Small intestine (tissue), 7 donors: ENCODE measurements around the gene WDR55. TPM values are rescaled to one million over a fixed set of nuclear protein-coding genes. Genes with fewer than 3 reads are reported as not detected.

Source experiments
- DNase-seq, 2 donors: peaks; one replicate each; pipeline versions ENCODE4 v3.0.0 to v3.0.0-alpha.2; 2013
- FAIRE-seq: peaks from 2 replicates; lab custom pipeline; 2012; peaks lifted over from hg19 to GRCh38; lab: Jason Lieb, UNC
- H3K27ac ChIP-seq, 3 donors: one replicate each; pipeline ENCODE4 v1.5.1; 2013; ENCODE audit warnings: low read length in 2 of 3, mild to moderate bottlenecking in 2 of 3, control low read depth in 1 of 3, inconsistent platforms in 1 of 3, low read depth in 1 of 3, moderate library complexity in 1 of 3
- H3K27me3 ChIP-seq, 3 donors: one replicate each; pipeline ENCODE4 v1.6.1; 2013; ENCODE audit warnings: low read length in 3 of 3, inconsistent platforms in 1 of 3; ENCODE audit not compliant: control insufficient read depth in 3 of 3, insufficient read depth in 3 of 3
- H3K36me3 ChIP-seq, 3 donors: one replicate each; pipeline ENCODE4 v1.6.1; 2013; ENCODE audit warnings: low read length in 3 of 3, inconsistent platforms in 1 of 3, low read depth in 1 of 3, mild to moderate bottlenecking in 1 of 3, moderate library complexity in 1 of 3; ENCODE audit not compliant: control insufficient read depth in 3 of 3, insufficient read depth in 2 of 3
- H3K4me1 ChIP-seq, 3 donors: one replicate each; pipeline ENCODE4 v1.6.1; 2013; ENCODE audit warnings: low read length in 2 of 3, inconsistent platforms in 1 of 3, low read depth in 1 of 3, mild to moderate bottlenecking in 1 of 3, moderate library complexity in 1 of 3; ENCODE audit not compliant: control insufficient read depth in 3 of 3, insufficient read depth in 2 of 3
- H3K4me3 ChIP-seq, 3 donors: one replicate each; pipeline ENCODE4 v1.5.1; 2013; ENCODE audit warnings: low read length in 3 of 3, control low read depth in 1 of 3, inconsistent platforms in 1 of 3, low read depth in 1 of 3, mild to moderate bottlenecking in 1 of 3, moderate library complexity in 1 of 3
- H3K9me3 ChIP-seq, 2 donors: one replicate each; pipeline ENCODE4 v1.6.1; 2013; ENCODE audit warnings: low read depth in 1 of 2, low read length in 1 of 2; ENCODE audit not compliant: control insufficient read depth in 2 of 2, insufficient read depth in 1 of 2
- WGBS, 3 donors: extraction: QIAGEN DNeasy Blood & Tissue Kit; methylation state at CpG; one replicate each; pipeline ENCODE4 v1.1.7; 2013; 5-methylcytosine and 5-hydroxymethylcytosine counted together
- polyA plus RNA-seq, 4 donors: library from polyadenylated mRNA; stranded (reverse) in 3 of 4; unstranded in 1 of 4; fragments of 200-250 nt in 3 of 4; fragments of 120-200 nt in 1 of 4; gene quantifications; one replicate each; pipeline versions ENCODE4 v1.2.1 to v1.2.3, GENCODE V29; 2013
- donor health status: healthy with polysubstance abuse.
- donor health status: control.
- donor health status: control.
- donor health status: Bipolar disorder and iron deficiency.
- donor health status: healthy.

WDR55 gene
- polyA plus RNA-seq, 4 donors, result 20.3 to 28.9 (median 22.4) TPM

DNA sequence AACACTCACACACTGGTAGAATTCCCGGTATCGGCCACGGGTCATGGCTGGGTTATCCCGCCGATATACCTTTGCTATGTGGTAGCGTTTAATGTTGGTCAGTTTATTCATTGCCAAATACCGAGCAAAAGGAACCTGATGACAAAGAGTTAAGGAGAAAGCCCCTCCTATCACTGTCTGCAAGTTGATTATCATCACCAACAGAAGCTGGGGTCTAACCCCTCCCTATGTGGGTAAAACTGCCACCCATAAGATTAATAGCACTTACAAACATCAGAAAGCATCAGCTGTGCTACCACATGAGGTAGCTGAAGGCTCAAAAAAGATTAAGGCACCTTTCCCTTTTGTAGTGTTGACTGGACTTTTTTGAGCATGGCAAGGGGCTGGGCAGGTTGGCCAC is 14.3 kb downstream of the WDR55 start:
- Histone ChIP-seq H3K27me3 (no peaks in the 10 kb centered on the region), H3K27ac (no peak overlapping the region), H3K36me3 (peaks cover 4 to 60% (median 28%) of the 10 kb centered on the region in 3 donors), H3K9me3 (no peaks in the 10 kb centered on the region), H3K4me3 (no peak overlapping the region), H3K4me1 (peaks cover 0 to 2% (median 0%) of the 10 kb centered on the region in 3 donors)
- FAIRE-seq (no peak), DNase-seq (no peak)
- WGBS, 3 donors, result 94 to 98% (median 98%) methylated on average over 7 of the region's 7 CpGs

GRCh38 chr5:140690376-140690932 is 25.8 kb downstream of the WDR55 start:
- peak overlapping the region; percentile 57 to 85 (median 84) for H3K27ac ChIP-seq

GRCh38 chr5:140690941-140691924 is 26.5 kb downstream of the WDR55 start, which contains the start of the genes HARS1 and HARS2:
TSS of gene HARS1 (minus strand) at chr5:140691370. CDS start at chr5:140691304, 66 bp downstream.
TSS of gene HARS2 (plus strand) at chr5:140691455. CDS start at chr5:140691649, 194 bp downstream.
- H3K27me3 ChIP-seq, result no peaks in the 10 kb centered on the region
- peaks cover 9 to 26% (median 15%) of the 10 kb centered on the region in 3 donors for H3K36me3 ChIP-seq
- 0 to 1% (median 0%) methylated on average over 60 to 61 of the region's 61 CpGs for WGBS, 3 donors
- FAIRE-seq (no peak), DNase-seq (peak; percentile 95 to 96)
- peak within 1 kb of the TSS; percentile 83 to 85 (median 84) for H3K27ac ChIP-seq
- H3K4me1 ChIP-seq, result peaks cover 2 to 10% (median 3%) of the 10 kb centered on the region in 3 donors
- no peaks in the 10 kb centered on the region for H3K9me3 ChIP-seq
- H3K4me3 ChIP-seq, result peak within 1 kb of the TSS; percentile 59 to 75 (median 66)

More at GRCh38 chr5:140690376-140690932, 25.8 kb downstream of the WDR55 start:
- H3K36me3 ChIP-seq, result peaks cover 6 to 27% (median 7%) of the 10 kb centered on the region in 3 donors
- no peaks in the 10 kb centered on the region for H3K9me3 ChIP-seq
- H3K4me3 ChIP-seq, result peak overlapping the region; percentile 59 to 75 (median 66)
- peaks cover 2 to 10% (median 3%) of the 10 kb centered on the region in 3 donors for H3K4me1 ChIP-seq
- no peaks in the 10 kb centered on the region for H3K27me3 ChIP-seq
- 44 to 54% (median 47%) methylated on average over 8 of the region's 8 CpGs for WGBS, 3 donors
- FAIRE-seq, result no peak
- no peak for DNase-seq

GRCh38 chr5:140694276-140694675 is 29.6 kb downstream of the WDR55 start:
- peaks cover 2 to 9% (median 3%) of the 10 kb centered on the region in 3 donors for H3K4me1 ChIP-seq
- WGBS, 3 donors, result 75 to 87% (median 85%) methylated on average over 5 of the region's 5 CpGs
- H3K4me3 ChIP-seq, result no peak overlapping the region
- FAIRE-seq, result no peak
- no peak overlapping the region for H3K27ac ChIP-seq
- no peaks in the 10 kb centered on the region for H3K9me3 ChIP-seq
- no peak for DNase-seq
- H3K36me3 ChIP-seq, result peaks cover 17 to 33% (median 24%) of the 10 kb centered on the region in 3 donors
- no peaks in the 10 kb centered on the region for H3K27me3 ChIP-seq

DNA sequence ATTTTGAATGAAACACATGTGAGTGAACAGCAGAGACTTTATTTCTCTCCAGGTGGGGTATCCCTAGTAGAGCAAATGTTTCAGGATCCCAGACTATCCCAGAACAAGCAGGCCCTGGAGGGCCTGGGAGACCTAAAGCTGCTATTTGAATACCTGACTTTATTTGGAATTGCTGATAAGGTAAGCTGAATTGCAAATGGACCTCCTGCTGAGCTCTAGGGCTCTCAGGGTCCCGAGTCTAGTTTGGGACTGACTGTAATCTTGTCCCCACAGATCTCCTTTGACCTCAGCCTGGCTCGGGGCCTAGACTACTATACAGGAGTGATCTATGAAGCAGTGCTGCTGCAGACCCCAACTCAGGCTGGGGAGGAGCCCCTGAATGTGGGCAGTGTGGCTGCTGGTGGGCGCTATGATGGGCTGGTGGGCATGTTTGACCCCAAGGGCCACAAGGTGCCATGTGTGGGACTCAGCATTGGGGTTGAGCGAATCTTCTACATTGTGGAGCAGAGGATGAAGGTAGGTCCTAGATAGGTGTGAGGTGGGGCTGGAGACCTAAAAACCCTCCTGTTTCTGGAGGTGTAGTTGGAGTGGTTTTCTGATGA is 32.3 kb downstream of the WDR55 start:
- H3K27ac ChIP-seq, result no peak overlapping the region
- no peaks in the 10 kb centered on the region for H3K27me3 ChIP-seq
- H3K4me1 ChIP-seq, result peaks cover 0 to 4% (median 3%) of the 10 kb centered on the region in 3 donors
- peaks cover 17 to 33% (median 25%) of the 10 kb centered on the region in 3 donors for H3K36me3 ChIP-seq
- no peaks in the 10 kb centered on the region for H3K9me3 ChIP-seq
- no peak overlapping the region for H3K4me3 ChIP-seq
- FAIRE-seq, result no peak
- 91 to 95% (median 93%) methylated on average over 4 of the region's 4 CpGs for WGBS, 3 donors
- no peak for DNase-seq

GRCh38 chr5:140700177-140701144 is 35.8 kb downstream of the WDR55 start, which contains the start of gene ZMAT2:
TSS of gene ZMAT2 (plus strand) at chr5:140700447. CDS start at chr5:140700461, 14 bp downstream.
- DNase-seq, result peak; percentile 97 to 99
- Histone ChIP-seq H3K27ac (peak within 1 kb of the TSS; percentile 45 to 88 (median 49)), H3K9me3 (no peaks in the 10 kb centered on the region), H3K4me1 (peaks cover 0 to 4% (median 0%) of the 10 kb centered on the region in 3 donors), H3K4me3 (peak within 1 kb of the TSS; percentile 82 to 94 (median 93)), H3K36me3 (peaks cover 14 to 34% (median 24%) of the 10 kb centered on the region in 3 donors), H3K27me3 (no peaks in the 10 kb centered on the region)
- 1 to 2% (median 1%) methylated on average over 44 of the region's 44 CpGs for WGBS, 3 donors
- peak; percentile 47 for FAIRE-seq

- peaks cover 4 to 19% (median 10%) of the 10 kb centered on the region in 3 donors for H3K36me3 ChIP-seq
- WGBS, 3 donors, result 89 to 95% (median 94%) methylated on average over 4 of the region's 4 CpGs
- H3K4me3 ChIP-seq, result no peak overlapping the region
- DNase-seq (no peak), FAIRE-seq (no peak)
- no peaks in the 10 kb centered on the region for H3K27me3 ChIP-seq
- H3K4me1 ChIP-seq, result no peaks in the 10 kb centered on the region
- no peak overlapping the region for H3K27ac ChIP-seq
- no peaks in the 10 kb centered on the region for H3K9me3 ChIP-seq
Observed at GRCh38 chr5:140707812-140708211, 43.1 kb downstream of the WDR55 start.
